Uterus (tissue), 2 donors: Measurements from ENCODE around the gene TMEM217.

Experiments used
- CTCF ChIP-seq, 4 experiments: fragments of 200-600 bp in 2 of 4; fragments of 450-650 bp in 2 of 4; sonication (generic) in 2 of 4; IDR thresholded peaks; one replicate each; pipeline ENCODE4 v1.5.1; 2016 to 2019; ENCODE audit warnings: antibody characterized with exemption in 4 of 4, mild to moderate bottlenecking in 2 of 4, moderate library complexity in 1 of 4
- POLR2A ChIP-seq, 2 donors: fragments of 450-650 bp; IDR thresholded peaks; one replicate each; pipeline ENCODE4 v1.6.1; 2016; ENCODE audit warnings: antibody characterized with exemption in 2 of 2, mild to moderate bottlenecking in 1 of 2, moderate library complexity in 1 of 2

GRCh38 chr6:37283268-37283667, 25.3 kb upstream of the TMEM217 start:
- TF ChIP-seq CTCF (IDR thresholded peaks at IDR 0.05) (no peak), POLR2A (IDR thresholded peaks at IDR 0.05) (no peak)
